NOMO-1 treated with DMSO at 0.1 percent for 48 hours (cell line): ENCODE data around the gene UBE2L3.
A peak's percentile ranks its signal among the peaks of the same experiment; 100 is the strongest.
"Not testable (repeated sequence)": the region's sequence is repeated elsewhere in the genome, so short reads cannot be mapped to it uniquely, and the experiment has no call there.

Source experiments
- DNase-seq: peaks from one replicate; lab custom pipeline; 2025; ENCODE audit not compliant: unreplicated experiment; lab: John Stamatoyannopoulos, UW

UBE2L3 gene

GRCh38 chr22:21567456-21568346 lies at the start of gene UBE2L3:
UBE2L3 (plus strand) TSS chr22:21567714; CDS start chr22:21567745, 31 bp downstream.
- peak; percentile 79 for DNase-seq

- not testable (repeated sequence) for DNase-seq
Measured at GRCh38 chr22:21526705-21527500, 40.6 kb upstream of the UBE2L3 start.

GRCh38 chr22:21531525-21531924 lies 36.0 kb upstream of the UBE2L3 start:
- not testable (repeated sequence) for DNase-seq

- DNase-seq: not testable (repeated sequence)
Measured at GRCh38 chr22:21532863-21533648, 34.5 kb upstream of the UBE2L3 start.

- DNase-seq: not testable (repeated sequence)
Measured at GRCh38 chr22:21539862-21540261, 27.7 kb upstream of the UBE2L3 start.

- not testable (repeated sequence) for DNase-seq
Measured at GRCh38 chr22:21544432-21545322, 22.8 kb upstream of the UBE2L3 start.

GRCh38 chr22:21549558-21549957 lies 18.0 kb upstream of the UBE2L3 start:
- not testable (repeated sequence) for DNase-seq

- not testable (repeated sequence) for DNase-seq
Measured at GRCh38 chr22:21550008-21550677, 17.4 kb upstream of the UBE2L3 start.

GRCh38 chr22:21550678-21551047 lies 16.9 kb upstream of the UBE2L3 start:
- not testable (repeated sequence) for DNase-seq

GRCh38 chr22:21551361-21551760 lies 16.2 kb upstream of the UBE2L3 start, which contains the start of gene RIMBP3C:
RIMBP3C (minus strand) TSS chr22:21551461; CDS start chr22:21550976, 485 bp downstream.
- not testable (repeated sequence) for DNase-seq

- DNase-seq: not testable (repeated sequence)
Measured at GRCh38 chr22:21559345-21560125, 8.0 kb upstream of the UBE2L3 start.

- not testable (repeated sequence) for DNase-seq
Measured at GRCh38 chr22:21560657-21561056, 6.9 kb upstream of the UBE2L3 start.

- no peak for DNase-seq
Measured at GRCh38 chr22:21563912-21564311, 3.6 kb upstream of the UBE2L3 start.

GRCh38 chr22:21564411-21564810 lies 3.1 kb upstream of the UBE2L3 start:
- no peak for DNase-seq

- DNase-seq: peak; percentile 45
Measured at GRCh38 chr22:21568347-21569075, 997 bp downstream of the UBE2L3 start.

- DNase-seq: not testable (repeated sequence)
Measured at GRCh38 chr22:21569076-21569427, 1.5 kb downstream of the UBE2L3 start.

- peak; percentile 58 for DNase-seq
Measured at GRCh38 chr22:21569459-21570170, 2.1 kb downstream of the UBE2L3 start.
